Breast epithelium (tissue), 3 donors: ENCODE data around the gene IGF1R.

ENCODE experiments used
- POLR2A ChIP-seq: fragments of 450-650 bp; IDR thresholded peaks from one replicate; pipeline ENCODE4 v1.6.1; 2016; ENCODE audit warnings: antibody characterized with exemption, mild to moderate bottlenecking, moderate library complexity
- POLR2AphosphoS5 ChIP-seq, 3 donors: sonication (generic); formaldehyde crosslinking; IDR thresholded peaks; one replicate each; pipeline ENCODE4 v1.6.1; 2017; ENCODE audit warnings: antibody characterized with exemption in 3 of 3
- TF ChIP-seq, protein P1 (sequence below), 3 donors: fragments of 450-650 bp; IDR thresholded peaks; one replicate each; pipeline ENCODE4 v1.5.1; 2016 to 2017; ENCODE audit warnings: antibody characterized with exemption in 3 of 3, mild to moderate bottlenecking in 3 of 3, moderate library complexity in 3 of 3

DNA sequence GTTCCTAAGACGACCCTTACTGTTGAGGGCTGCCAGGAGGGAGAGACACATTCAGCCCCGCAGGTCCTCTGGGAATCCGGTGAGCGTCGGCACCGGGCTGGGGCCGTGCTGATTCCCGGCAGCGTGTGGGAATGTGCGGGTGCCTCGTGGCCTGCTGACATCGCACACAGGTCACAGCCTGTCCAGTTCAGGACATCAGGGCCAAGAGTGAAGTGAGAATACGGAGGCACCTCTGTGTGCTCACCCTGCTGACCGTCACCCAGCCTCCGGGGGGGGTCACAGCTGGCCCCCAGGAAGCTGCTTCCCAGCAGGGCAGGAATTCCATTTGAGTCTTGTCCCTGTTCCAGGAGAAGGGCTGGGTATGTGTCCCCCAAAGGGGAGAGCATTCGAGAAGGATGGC is 305.6 kb downstream of the IGF1R start:
- TF ChIP-seq, protein P1, sequence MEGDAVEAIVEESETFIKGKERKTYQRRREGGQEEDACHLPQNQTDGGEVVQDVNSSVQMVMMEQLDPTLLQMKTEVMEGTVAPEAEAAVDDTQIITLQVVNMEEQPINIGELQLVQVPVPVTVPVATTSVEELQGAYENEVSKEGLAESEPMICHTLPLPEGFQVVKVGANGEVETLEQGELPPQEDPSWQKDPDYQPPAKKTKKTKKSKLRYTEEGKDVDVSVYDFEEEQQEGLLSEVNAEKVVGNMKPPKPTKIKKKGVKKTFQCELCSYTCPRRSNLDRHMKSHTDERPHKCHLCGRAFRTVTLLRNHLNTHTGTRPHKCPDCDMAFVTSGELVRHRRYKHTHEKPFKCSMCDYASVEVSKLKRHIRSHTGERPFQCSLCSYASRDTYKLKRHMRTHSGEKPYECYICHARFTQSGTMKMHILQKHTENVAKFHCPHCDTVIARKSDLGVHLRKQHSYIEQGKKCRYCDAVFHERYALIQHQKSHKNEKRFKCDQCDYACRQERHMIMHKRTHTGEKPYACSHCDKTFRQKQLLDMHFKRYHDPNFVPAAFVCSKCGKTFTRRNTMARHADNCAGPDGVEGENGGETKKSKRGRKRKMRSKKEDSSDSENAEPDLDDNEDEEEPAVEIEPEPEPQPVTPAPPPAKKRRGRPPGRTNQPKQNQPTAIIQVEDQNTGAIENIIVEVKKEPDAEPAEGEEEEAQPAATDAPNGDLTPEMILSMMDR (IDR thresholded peaks at IDR 0.05) = no peak
- TF ChIP-seq POLR2A = no peak
- peak in 1 of 3 donors; percentile 44 for TF ChIP-seq POLR2AphosphoS5 (IDR thresholded peaks at IDR 0.05)
